GM23338 (cell line): ENCODE data around the gene DDX5.

Experiments used
- CTCF ChIP-seq, 2 experiments: fragments of 200-600 bp in 1 of 2; sonication (generic) in 1 of 2; conservative IDR thresholded peaks; 2 replicates each; pipeline versions ENCODE4 v1.5.1 to v1.6.1; 2016 to 2017; ENCODE audit warnings: antibody characterized with exemption in 2 of 2, low read depth in 2 of 2, mild to moderate bottlenecking in 2 of 2, moderate library complexity in 1 of 2
- EZH2phosphoT487 ChIP-seq: fragments of 200-600 bp; sonication (generic); IDR thresholded peaks from one replicate; pipeline ENCODE4 v1.8.1; 2018; ENCODE audit warnings: antibody characterized with exemption; ENCODE audit not compliant: unreplicated experiment
- POLR2AphosphoS5 ChIP-seq: IDR thresholded peaks from 2 replicates; pipeline ENCODE4 v1.6.1; 2016; ENCODE audit warnings: antibody characterized with exemption, low read depth

DNA sequence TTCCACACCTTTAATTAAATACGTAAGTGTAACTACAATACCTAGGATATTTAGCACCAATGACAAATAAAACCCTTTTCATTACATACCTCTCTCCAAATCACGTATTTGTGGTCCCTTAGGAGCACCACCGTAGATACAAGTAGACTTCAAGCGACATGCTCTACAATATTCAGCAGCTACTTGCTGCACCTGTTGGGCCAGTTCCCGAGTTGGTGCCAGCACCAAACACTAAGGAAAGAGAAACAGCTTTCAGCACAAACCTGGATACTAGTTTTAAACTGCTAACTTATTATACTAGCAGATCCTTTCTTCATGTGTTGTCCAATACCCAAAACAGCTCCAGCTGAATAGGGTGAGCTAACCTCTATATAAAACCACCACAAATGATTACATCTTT, 2.7 kb downstream of the DDX5 start:
- TF ChIP-seq POLR2AphosphoS5 (no peak), CTCF (conservative IDR thresholded peaks at IDR 0.05; ENCODE audit: low read depth in 2 of 2) (no peak), EZH2phosphoT487 (no peak)
